ENCODE measurements around the gene SLC9A4. TPM values are rescaled to one million over a fixed set of nuclear protein-coding genes. Genes with fewer than 3 reads are reported as not detected.

SLC9A4 gene
- total RNA-seq, 4 donors from 2014 or later, result 0.24 to 1.3 (median 0.36) TPM; not detected in 1

GRCh38 chr2:102436323-102436722 is 36.7 kb upstream of the SLC9A4 start:
- DNase-seq (ENCODE audit: low spot score in 2 of 2), result no peak
- no peaks in the 10 kb centered on the region for H3K4me1 ChIP-seq
- no peak overlapping the region for H3K27ac ChIP-seq
- no peaks in the 10 kb centered on the region for H3K27me3 ChIP-seq
- no peaks in the 10 kb centered on the region for H3K9me3 ChIP-seq
- H3K36me3 ChIP-seq, result no peaks in the 10 kb centered on the region
- H3K4me3 ChIP-seq, result no peak overlapping the region
- whole genome bisulfite sequencing, result 20% methylated on average over 3 of the region's 3 CpGs
- TF ChIP-seq POLR2AphosphoS5 (IDR thresholded peaks at IDR 0.05) (no peak), EP300 (IDR thresholded peaks at IDR 0.05) (no peak), CTCF (IDR thresholded peaks at IDR 0.05) (no peak), POLR2A (IDR thresholded peaks at IDR 0.05) (no peak)

GRCh38 chr2:102437122-102437521 is 35.9 kb upstream of the SLC9A4 start:
- no peaks in the 10 kb centered on the region for H3K4me1 ChIP-seq
- no peak for TF ChIP-seq POLR2AphosphoS5 (IDR thresholded peaks at IDR 0.05)
- no peak for TF ChIP-seq CTCF (IDR thresholded peaks at IDR 0.05)
- TF ChIP-seq POLR2A (IDR thresholded peaks at IDR 0.05), result no peak
- TF ChIP-seq EP300 (IDR thresholded peaks at IDR 0.05), result no peak
- DNase-seq (ENCODE audit: low spot score in 2 of 2), result no peak
- H3K4me3 ChIP-seq, result no peak overlapping the region
- WGBS, result 53% methylated on average over 4 of the region's 4 CpGs
- no peaks in the 10 kb centered on the region for H3K36me3 ChIP-seq
- H3K27me3 ChIP-seq, result no peaks in the 10 kb centered on the region
- no peaks in the 10 kb centered on the region for H3K9me3 ChIP-seq
- H3K27ac ChIP-seq, result no peak overlapping the region

- Histone ChIP-seq H3K27me3 (no peaks in the 10 kb centered on the region), H3K9me3 (no peaks in the 10 kb centered on the region), H3K4me1 (peaks cover 7% of the 10 kb centered on the region), H3K4me3 (no peak overlapping the region), H3K27ac (no peak overlapping the region), H3K36me3 (no peaks in the 10 kb centered on the region)
- no peak for TF ChIP-seq POLR2AphosphoS5 (IDR thresholded peaks at IDR 0.05)
- no peak for TF ChIP-seq EP300 (IDR thresholded peaks at IDR 0.05)
- no peak for TF ChIP-seq CTCF (IDR thresholded peaks at IDR 0.05)
- TF ChIP-seq POLR2A (IDR thresholded peaks at IDR 0.05), result no peak
- WGBS, result 77% methylated on average over 3 of the region's 3 CpGs
- no peak for DNase-seq (ENCODE audit: low spot score in 2 of 2)
These were observed 34.9 kb upstream of the SLC9A4 start for GRCh38 chr2:102438111-102438510.

GRCh38 chr2:102438578-102438977 is 34.4 kb upstream of the SLC9A4 start:
- no peak for TF ChIP-seq POLR2AphosphoS5 (IDR thresholded peaks at IDR 0.05)
- no peak for TF ChIP-seq CTCF (IDR thresholded peaks at IDR 0.05)
- TF ChIP-seq EP300 (IDR thresholded peaks at IDR 0.05), result no peak
- TF ChIP-seq POLR2A (IDR thresholded peaks at IDR 0.05), result no peak
- no peak for DNase-seq (ENCODE audit: low spot score in 2 of 2)
- H3K4me3 ChIP-seq, result no peak overlapping the region
- WGBS, result 98% methylated on average over 2 of the region's 2 CpGs
- no peaks in the 10 kb centered on the region for H3K27me3 ChIP-seq
- H3K27ac ChIP-seq, result no peak overlapping the region
- peaks cover 11% of the 10 kb centered on the region for H3K4me1 ChIP-seq
- no peaks in the 10 kb centered on the region for H3K36me3 ChIP-seq
- no peaks in the 10 kb centered on the region for H3K9me3 ChIP-seq

GRCh38 chr2:102439065-102439695 is 33.8 kb upstream of the SLC9A4 start:
- Histone ChIP-seq H3K27ac (no peak overlapping the region), H3K9me3 (no peaks in the 10 kb centered on the region), H3K36me3 (no peaks in the 10 kb centered on the region), H3K4me1 (peaks cover 11% of the 10 kb centered on the region), H3K4me3 (no peak overlapping the region), H3K27me3 (no peaks in the 10 kb centered on the region)
- no peak for DNase-seq (ENCODE audit: low spot score in 2 of 2)
- TF ChIP-seq EP300 (IDR thresholded peaks at IDR 0.05), result no peak
- TF ChIP-seq POLR2AphosphoS5 (IDR thresholded peaks at IDR 0.05), result no peak
- no peak for TF ChIP-seq CTCF (IDR thresholded peaks at IDR 0.05)
- no peak for TF ChIP-seq POLR2A (IDR thresholded peaks at IDR 0.05)
- 65% methylated on average over 6 of the region's 6 CpGs for WGBS
